HG03280 (cell line): ENCODE results near the gene DNAJC4.

Experiments
- ATAC-seq: cut with Tn5 transposase; IDR thresholded peaks from one replicate; pipeline ENCODE4 v1.9.1; 2021; ENCODE audit warnings: mild to moderate bottlenecking, moderate library complexity; ENCODE audit not compliant: unreplicated experiment

DNAJC4 gene

GRCh38 chr11:64255135-64256128 is 25.1 kb downstream of the DNAJC4 start:
- ATAC-seq: no peak

- ATAC-seq: no peak
Observed at GRCh38 chr11:64256300-64256699, 26.0 kb downstream of the DNAJC4 start.

DNA sequence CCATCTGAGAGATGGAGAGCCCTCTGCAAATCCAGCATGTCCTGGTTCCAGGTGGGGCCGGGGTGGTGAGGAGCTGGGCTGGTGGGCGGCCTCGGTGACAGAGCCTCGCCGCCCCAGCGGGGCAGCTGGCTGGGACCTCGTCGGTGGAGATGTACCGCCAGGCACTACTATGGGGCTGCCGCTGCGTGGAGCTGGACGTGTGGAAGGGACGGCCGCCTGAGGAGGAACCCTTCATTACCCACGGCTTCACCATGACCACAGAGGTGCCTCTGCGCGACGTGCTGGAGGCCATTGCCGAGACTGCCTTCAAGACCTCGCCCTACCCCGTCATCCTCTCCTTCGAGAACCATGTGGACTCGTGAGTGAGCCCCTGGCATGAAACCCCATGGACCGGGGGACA is 28.0 kb downstream of the DNAJC4 start:
- ATAC-seq: no peak

- no peak for ATAC-seq
Observed at GRCh38 chr11:64258946-64259532, 28.7 kb downstream of the DNAJC4 start.

- no peak for ATAC-seq
Observed at GRCh38 chr11:64259533-64260067, 29.3 kb downstream of the DNAJC4 start.

DNA sequence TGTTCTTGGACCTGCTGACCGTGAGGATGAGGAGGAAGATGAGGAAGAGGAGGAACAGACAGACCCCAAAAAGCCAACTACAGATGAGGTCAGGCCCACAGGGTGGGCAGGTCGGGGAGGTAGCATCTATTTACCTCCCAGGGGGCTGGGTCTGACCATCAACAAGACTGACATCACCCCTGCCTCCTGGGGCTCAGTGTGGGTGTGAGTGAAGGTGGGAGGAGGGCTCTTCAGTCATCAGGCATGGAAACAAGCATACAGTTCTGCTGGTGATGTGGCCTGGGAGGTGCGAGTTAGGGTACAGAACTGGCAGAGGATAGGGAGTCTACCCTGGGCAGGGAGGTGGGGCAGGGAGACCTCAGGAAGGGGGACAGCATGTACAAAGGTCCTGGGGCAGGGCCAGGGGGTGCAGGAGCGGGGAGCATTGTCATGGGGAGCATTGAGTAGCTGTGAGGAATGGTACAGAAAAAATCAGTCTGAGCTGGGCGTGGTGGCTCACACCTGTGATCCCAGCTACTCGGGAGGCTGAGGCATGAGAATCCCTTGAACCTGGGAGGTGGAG is 29.9 kb downstream of the DNAJC4 start:
- no peak for ATAC-seq

GRCh38 chr11:64261556-64262080 is 31.3 kb downstream of the DNAJC4 start:
- ATAC-seq: no peak

GRCh38 chr11:64262271-64263002 is 32.1 kb downstream of the DNAJC4 start:
- no peak for ATAC-seq

- ATAC-seq: no peak
Observed at GRCh38 chr11:64263021-64263946, 32.9 kb downstream of the DNAJC4 start.

DNA sequence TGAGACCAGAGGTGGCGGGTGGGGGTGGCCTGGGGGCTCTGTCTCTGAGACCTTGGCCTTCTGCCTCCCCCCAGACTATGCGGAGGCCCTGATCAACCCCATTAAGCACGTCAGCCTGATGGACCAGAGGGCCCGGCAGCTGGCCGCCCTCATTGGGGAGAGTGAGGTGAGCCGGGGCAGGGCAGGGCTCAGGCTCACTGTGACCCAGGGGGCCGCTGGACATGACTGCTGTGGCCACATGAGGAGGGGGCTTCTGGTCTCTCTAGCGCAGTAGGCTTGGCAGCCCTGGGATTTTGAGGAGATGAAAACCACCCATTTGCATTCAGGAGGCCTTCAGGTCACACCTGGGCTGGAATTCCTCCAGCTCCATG is 33.6 kb downstream of the DNAJC4 start:
- no peak for ATAC-seq

DNA sequence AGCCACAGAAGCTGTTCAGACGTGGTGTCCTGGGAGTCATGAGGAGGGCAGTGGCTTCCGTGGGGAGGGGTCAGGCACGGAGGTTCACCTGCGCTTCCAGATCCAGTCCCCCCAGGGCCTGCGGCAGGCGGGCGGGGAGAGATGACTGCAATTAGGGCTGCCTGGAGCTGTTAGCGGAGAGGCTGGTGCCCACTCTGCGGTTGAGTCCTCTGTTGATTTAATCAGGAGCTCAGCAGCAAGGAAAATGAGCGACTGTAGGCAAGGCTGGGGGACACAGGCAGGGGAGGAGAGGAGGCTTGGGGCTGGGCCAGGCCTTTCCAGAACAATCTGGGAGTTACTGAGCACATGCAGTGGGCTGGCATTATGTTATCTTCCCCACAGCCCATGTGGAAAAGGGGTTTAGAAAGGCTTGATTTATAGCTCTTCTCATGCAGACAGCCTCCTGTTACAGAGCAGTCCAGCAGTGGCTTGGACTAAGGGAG is 34.1 kb downstream of the DNAJC4 start:
- ATAC-seq: no peak

DNA sequence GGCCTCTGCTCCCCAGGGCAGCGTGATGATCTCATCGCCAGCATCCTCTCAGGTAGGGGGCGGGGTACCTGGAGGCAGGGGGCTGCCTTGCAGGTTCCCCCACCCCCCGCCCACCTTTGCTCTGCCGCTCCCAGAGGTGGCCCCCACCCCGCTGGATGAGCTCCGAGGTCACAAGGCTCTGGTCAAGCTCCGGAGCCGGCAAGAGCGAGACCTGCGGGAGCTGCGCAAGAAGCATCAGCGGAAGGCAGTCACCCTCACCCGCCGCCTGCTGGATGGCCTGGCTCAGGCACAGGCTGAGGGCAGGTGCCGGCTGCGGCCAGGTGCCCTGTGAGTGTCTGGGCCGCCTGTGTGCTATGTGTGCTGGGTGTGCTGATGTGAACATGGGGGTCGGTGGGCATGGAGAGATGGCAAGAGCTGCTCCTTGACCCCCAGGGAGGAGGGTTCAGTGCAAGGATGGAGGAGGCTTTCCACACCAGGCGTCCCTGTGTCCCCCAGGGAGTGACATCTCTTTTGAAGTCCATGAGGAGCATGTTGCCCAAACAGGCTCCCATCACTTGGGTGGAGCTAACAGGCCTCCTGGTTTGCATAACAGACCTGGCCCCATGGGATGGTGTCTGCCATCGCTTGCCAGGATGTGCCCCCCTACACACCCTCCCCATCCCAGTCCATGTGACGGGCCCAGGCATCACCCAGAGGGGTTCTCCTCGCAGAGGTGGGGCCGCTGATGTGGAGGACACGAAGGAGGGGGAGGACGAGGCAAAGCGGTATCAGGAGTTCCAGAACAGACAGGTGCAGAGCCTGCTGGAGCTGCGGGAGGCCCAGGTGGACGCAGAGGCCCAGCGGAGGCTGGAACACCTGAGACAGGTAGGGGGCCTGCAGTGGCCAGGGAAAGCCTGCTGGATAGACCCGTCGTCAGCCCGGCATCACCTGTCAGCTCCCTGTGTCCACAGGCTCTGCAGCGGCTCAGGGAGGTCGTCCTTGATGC is 35.1 kb downstream of the DNAJC4 start:
- ATAC-seq: no peak

- ATAC-seq: no peak
Observed at GRCh38 chr11:64266339-64266738, 36.0 kb downstream of the DNAJC4 start.

DNA sequence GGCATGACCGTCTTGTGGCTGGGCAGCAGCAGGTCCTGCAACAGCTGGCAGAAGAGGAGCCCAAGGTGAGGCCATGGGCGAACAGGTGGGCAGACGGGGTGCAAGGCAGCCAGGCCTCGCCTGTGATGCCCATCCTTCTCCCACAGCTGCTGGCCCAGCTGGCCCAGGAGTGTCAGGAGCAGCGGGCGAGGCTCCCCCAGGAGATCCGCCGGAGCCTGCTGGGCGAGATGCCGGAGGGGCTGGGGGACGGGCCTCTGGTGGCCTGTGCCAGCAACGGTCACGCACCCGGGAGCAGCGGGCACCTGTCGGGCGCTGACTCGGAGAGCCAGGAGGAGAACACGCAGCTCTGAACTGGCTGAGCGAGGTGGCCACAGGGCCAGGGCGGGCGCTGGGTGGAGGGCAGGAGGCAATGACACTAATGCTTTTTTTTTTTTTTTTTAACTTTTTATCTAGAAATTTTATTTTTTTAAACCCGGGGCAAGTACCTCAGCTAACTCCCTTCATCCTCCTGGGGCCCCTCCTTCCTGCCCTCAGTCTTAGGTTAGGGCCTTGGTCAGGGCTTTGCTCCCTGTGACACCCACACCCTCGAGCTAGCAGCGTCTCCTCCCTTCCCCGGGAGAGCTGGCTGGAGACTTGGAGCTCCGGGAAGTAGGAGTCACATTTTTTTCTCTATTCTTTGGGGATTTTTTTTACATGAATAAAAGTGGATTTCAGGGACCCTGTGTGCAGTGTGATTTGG is 37.0 kb downstream of the DNAJC4 start:
- no peak for ATAC-seq

DNA sequence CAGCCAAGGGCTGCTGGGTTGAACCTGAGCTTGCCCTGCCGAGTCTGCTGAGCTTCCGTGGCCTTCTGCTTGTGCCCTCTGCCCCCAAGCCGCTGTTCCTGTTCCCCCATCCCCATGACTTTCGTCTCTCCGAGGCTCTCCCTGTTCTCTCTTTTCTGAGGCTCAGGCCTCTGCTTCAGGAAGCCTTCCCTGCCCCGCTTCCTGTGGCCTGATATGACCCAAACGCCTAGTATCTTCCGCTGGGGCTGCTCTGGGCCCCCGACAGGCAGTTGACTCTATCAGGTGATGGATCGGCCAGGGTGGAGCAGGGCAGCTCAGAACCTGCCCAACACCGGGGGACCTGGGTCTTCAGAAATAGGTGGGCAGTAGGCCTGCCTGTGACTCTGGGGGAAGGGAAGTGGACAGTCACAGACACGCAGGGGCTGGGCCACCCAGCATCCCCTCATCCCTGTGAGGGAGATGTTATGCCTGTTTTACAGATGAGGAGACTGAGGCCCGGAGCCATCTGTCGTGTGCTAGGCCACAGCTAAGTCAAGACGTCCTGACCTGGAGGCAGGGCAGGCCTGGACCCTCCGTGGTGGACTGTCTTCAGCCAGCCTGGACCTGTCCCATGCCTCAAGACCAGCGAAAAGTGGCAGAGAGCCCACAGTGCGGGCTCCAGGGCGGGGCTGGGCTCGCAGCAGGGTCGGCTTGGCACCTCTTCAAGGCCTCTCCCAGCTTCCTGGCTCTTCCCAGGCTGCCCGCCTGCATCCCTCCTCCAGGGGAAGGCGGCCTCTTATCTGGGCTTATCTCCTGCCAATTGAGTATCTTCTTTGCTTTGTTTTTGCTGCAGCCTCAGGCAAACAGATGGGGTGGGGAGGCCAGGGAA is 37.9 kb downstream of the DNAJC4 start:
- ATAC-seq: no peak

GRCh38 chr11:64268893-64269539 is 38.7 kb downstream of the DNAJC4 start:
- ATAC-seq: peak; percentile 9
